CD4-positive, alpha-beta T cell treated with Interleukin-6 for 4 hours (primary cell): ENCODE measurements around the gene DCBLD2.

Source experiments
- DNase-seq: peaks from one replicate; pipeline ENCODE4 v3.0.0-alpha.2; 2020; ENCODE audit warnings: mixed read lengths

The DCBLD2 gene

DNA sequence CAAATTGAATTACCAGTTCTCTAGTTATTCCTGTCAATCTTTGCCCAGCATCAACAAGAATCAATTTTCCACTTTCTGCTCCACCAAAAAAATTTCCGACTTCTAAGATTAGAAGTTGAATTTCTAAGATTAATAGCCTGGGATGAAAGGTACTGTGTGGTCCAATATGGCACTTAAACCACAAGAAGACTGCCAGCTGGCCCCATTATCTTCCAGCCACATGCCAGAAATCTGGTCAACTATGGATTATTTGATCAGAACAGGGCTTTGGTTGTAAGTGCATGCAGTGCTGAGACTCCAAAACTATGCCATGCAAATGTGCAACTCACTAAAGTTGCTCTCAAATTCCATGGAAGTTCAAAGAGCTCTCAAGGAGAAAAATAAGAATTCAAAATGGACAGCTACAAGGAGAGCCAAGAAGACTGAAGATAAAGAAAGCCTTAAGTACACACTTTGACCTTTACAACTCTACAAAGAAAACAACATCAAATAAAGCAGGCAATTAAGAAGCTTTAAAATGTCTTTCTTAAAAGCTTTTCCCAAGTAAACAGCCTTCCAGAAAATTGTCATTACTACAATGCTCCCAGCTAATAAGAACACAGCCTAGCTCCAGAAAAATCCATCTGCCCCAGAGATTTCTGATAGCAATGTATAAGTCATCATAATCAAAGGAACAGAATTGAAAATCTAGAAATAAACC lies 74.1 kb downstream of the DCBLD2 start:
- DNase-seq: no peak

DNA sequence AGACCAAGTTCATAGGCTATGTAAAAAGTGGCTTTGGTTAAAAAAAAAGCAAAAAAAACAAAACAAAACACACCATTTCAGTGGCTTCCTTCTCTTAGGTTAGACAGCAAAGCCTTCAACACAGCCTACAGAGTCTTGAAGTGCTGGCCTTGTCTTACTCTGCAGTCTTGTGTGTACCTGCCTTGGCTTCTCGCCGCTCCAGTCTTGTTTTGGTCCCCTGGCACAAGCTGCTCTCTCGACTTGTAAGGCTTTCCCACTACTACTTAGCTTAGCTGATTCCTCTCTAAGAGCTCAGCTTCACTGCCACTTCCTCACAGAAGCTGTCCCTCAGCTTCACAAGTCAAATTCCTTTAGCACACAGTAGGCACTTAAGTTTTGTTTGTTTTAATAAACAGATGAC lies 75.4 kb downstream of the DCBLD2 start:
- DNase-seq: no peak

DNA sequence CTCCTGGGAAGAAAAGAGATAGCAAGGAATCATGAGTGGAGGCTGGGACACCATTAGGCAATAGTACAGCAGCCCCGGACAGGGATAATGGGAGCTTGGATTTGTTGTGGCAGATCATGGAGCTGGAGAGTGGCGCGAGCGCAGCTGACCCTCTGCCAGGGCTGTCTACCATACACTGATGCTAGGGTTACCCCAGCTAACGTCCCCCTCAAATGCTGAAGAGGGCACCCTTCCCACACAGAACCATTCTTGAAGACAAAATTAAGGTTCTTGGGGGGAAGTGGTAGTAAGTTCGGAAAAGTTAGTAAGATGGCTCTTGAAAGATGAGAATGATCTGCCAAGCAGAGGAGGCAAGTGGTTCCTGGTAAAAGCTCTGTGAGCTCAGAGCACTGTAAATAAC lies 77.2 kb downstream of the DCBLD2 start:
- no peak for DNase-seq

DNA sequence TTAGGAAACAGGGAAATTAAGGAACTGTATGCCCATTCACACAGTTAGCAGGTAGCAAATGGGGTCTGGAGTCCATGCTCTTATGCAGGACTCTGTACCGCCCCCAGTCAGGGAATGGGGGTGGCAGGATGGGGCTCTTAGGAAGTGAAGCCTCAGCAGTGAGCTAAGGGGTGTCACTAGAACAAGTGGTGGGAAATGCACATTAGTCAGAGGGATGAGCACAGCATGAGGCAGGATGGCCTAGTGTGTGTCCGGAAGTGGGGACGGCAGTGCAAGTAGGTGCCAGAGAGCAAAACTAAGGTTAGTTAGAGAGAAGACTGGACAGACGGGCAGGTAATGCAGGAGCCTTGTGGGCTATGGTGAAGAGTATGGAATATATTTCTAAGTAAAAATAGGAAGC lies 77.7 kb downstream of the DCBLD2 start:
- no peak for DNase-seq

DNA sequence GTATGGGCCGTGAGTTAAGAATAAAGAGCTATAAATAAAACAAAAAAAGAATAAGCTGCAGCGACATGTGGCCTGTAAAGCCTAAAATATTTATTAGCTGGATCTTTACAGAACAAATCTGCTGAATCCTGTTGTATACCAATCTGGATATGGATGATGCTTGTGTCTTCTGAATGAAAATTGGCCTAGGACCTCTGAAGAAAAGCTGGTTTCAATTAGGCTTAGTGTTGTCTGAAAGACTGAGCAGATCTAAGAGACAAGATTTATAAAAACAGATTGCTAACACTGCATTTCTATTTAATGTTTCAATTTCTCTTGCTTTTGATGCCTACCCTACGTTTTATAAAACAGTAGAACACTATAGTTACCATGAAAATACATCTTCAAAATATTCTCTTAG lies 80.4 kb downstream of the DCBLD2 start:
- DNase-seq: no peak

DNA sequence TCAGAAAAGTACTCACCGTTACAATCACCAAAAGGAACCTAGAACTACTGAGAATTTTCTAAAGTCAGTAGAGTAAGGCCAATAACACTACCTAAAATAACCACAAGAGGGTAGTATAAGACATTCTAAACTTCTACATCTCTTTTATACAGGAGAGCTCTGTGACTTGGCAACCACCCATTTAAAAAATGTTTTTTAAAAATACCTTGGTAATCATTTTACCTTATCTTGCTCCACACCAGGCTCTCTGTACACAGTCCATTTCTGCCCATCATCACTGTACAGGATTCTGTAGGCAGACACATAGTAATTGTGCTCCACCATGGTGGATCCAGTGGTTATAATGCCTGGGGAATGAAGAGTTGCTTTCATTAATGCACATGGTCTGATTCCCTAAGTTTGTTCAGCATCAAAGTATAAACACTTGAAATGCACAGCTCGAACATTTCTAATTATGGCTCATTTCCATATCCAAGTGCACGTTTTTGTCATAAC lies 83.9 kb downstream of the DCBLD2 start:
- DNase-seq: no peak

DNA sequence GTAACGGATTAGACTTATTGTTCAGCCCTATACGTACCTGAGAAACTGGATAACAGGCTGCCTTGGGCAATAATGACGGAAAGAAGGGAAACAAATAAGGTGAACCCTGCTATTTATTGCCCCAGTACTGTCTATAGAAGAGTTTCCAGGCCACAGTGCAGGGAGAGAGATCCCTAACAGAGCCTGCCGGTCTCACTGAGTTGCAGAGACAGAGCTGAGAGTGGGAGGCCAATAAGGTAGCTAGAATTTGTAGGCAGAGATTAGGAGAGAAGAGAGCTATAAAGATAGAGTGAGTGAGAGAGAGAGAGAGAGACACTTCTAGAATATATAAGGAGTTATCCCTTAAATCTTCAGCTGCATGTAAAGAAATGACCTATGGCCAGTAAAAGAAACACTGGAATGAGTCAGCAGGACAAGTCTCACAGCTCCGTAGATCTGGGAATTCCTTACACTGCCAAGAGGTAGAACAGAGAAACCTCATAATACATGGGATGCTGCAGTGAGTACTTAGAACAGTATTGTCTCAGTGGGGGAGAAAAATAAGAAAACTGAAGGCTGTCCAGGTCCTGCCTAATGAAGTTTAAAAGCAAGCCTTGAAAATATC lies 86.6 kb downstream of the DCBLD2 start:
- no peak for DNase-seq

DNA sequence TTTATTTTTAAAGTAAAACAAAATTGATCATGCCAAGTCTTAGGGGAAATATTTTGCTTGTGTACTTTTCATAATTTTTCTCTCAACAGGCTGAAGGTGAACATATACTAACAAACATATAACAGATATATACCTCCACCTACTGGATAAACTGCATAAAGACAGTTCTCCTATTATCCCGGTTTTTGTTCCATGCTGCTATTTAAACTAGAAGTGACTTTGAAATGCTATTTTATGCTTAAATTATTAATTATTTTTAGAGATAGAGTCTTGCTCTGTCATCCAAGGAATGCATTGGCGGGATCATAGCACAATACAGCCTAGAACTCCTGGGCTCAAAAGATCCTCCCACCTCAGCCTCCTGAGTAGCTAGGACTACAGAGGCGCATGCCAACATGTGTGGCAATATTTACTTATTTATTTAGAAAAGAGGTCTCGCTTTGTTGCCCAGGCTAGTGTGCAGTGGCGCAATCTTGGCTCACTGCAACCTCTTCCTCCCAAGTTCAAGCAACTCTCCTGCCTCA lies 88.6 kb downstream of the DCBLD2 start:
- no peak for DNase-seq

DNA sequence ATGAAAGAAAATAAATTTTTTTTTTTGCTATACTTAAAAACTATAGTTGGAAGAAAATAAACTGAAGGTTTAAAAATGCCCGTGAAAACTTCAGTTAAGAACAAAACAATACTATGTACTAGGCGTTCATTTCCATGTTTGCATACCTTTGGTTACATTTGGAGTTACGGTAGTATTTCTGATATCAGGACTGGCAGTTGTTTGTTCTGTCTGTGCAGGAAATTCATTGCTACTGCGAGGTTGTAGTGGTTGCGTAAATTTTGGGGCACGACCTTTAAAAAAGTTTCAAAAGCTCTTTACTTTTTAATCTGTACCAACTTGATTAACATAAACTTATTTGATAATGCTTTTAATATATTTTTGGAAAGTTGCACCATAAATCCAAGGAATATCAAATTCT lies 90.4 kb downstream of the DCBLD2 start:
- no peak for DNase-seq

DNA sequence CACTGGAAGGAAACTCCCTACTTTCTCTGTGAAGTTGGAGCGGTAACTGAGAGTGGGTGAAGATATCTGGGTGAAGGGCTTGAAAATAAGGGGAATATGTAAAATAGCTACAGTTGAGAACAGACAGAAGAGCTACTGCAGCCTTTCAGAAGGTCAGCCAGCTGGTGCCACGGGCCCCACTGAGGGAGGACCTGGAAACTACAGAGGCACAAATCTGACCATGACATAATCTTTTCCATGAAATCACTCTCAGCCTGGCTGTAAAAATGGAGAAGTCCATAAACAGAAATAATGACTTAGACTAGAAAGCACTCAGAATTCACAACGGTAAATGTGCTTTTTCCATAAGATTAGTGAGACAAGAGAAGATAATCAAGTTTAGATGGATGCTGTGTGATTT lies 91.9 kb downstream of the DCBLD2 start:
- DNase-seq: no peak

DNA sequence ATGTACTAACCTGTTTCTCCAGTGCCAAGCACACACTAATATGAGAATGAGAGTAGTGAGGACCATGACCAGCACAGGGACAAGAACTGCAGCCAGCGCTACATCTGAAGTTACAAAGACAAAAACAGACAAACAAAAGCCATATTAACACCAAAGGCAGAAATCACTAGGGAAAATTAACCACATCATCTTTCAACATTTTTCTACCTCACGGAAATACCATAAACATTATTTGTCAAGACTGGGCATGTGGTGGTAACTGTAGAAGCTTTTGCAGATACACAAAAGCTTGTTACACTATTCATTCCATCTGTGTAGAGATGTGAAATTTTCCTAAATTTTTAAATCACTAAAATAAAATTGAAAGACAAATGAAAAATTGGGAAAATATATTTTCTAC lies 93.4 kb downstream of the DCBLD2 start:
- no peak for DNase-seq

DNA sequence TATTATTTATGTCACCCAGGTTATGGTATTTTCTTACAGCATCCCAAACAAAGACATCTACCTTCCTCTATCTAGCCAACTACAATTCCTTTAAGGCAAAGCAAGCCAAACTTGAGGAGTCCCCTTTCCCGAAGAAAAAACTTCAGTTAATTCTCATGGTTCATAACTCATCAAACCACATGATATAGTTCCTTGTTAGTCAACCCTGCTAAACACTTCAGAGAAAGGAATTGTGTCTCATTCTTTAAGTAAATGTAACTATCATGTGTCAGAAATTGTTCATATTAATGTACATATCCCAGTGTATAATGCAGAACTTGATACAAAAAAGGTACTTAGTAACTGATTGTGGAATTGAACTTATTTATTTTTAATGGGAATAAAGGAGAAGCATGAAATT lies 93.9 kb downstream of the DCBLD2 start:
- DNase-seq: no peak

DNA sequence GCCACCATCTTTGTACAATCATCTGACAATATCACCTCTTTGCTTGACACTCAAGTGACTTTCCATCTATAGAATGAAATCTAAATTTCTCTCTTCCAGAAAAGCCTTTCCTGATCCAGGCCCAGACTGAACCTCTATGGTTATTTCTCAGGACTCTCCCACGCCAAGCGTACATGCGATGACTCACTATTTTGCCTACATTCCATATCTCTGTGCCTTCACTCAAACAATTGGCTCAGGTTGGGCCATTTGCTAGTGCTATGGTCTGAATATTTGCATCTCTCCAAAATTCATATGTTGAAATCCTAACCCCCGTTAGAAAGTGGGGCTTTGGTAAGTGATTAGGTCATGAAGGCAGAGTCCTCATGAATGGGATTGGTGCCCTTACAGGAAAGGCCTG lies 94.5 kb downstream of the DCBLD2 start:
- no peak for DNase-seq

DNA sequence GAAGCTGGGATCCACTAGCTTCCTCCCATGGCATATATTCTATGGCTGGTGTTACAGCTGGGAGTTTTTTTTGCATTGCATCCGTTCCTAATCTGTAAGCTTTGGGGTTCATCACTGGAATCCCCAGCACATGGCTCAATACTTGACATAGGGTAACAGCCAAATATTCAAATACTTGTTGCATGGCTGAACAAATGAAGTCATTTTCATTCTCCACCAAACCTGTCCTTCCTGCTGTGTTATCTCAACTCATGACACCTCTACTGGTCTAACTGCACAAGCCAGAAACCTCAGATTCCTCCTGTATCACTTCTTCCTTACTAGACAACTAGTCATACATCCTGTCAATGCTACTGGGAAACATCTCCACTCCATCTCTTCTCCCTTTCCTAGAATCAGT lies 95.0 kb downstream of the DCBLD2 start:
- DNase-seq: no peak

DNA sequence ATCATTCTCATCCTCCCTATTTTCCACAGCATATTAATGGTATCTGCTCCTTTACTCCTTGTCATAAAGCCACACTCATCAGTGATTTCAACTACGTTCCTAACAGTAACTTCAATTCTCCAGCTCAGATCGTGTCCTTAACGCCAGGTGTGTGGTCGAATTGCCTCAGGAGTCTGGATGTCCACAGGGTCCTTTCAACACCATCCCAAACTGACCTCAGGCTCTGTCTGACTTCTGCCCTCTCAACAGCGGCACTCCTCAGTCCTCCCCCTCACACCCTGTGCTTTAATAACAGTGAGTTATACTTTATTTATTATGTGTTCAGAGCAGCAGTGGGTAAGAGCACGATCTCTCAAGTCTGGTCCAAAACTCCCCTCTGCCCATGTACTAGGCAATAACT lies 95.9 kb downstream of the DCBLD2 start:
- DNase-seq: no peak

DNA sequence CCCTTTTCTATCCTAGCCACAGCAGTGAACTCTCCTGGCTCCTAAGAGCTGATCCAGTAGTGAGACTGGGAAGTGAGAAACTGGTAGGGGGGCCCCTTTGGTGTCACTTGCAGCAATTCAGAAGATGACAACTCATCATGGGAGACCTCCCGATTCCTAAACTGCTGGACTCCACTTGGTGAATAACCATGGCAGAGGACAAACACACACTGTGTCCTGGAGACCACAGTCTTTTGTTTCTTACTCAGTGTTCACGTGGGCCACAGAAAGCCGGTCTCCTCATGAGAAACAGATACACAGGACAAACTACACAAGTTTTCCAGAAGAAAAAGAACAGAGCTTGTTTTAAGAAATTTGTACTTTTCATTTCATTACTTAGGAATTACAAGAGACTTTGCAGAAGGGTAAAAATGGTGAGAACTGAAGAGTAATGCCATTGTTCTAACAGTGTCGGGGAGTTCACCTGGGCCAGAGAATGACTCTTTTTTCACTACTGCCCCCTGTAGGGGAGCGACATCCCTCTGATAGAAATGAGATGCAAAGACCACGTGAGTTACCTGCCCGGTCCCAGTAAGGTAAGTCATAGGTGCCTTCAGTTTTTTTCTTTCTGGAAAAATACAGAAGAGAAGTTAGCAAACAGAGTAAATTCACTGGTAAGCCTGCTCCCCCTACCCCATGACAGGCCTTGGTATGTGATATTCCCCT lies 100.3 kb downstream of the DCBLD2 start:
- DNase-seq: no peak

DNA sequence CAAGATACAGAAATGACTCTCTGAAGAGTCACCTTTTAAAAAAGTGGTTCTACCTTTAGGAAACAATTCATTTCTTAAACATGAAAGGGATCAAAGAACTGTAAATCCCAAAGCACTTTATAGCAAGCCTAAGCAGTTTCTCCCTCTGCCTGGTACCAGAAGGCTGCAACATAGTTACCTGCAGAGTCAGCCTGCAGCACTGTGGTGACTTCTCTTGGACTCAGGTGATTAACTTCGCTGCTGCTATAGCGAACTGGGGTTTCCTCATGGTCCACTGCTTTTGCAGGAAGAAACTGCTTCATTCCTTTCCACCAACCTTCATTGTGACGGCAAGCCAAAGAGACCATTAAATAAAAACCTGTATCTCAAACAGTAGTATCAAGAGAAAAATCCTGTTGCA lies 101.1 kb downstream of the DCBLD2 start:
- DNase-seq: no peak

DNA sequence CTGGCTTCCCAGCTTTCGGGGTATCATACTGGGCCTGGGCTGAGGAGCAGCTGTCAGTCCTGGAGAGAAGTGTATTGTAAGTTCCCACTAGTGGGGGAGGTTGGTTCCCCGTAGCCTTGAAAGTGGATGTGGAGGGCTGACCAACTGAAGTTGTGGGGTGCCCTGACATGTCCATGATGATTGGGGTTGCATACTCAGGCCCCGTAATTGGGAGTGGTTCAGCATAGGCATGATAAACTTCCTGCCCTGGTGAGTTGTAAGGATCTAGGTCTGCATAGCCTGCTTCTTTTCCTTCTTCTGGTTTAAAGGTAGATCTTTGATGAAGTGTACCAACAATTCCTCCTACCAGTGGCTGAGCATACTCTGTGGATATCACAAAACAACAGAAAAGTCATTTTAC lies 102.0 kb downstream of the DCBLD2 start:
- no peak for DNase-seq

DNA sequence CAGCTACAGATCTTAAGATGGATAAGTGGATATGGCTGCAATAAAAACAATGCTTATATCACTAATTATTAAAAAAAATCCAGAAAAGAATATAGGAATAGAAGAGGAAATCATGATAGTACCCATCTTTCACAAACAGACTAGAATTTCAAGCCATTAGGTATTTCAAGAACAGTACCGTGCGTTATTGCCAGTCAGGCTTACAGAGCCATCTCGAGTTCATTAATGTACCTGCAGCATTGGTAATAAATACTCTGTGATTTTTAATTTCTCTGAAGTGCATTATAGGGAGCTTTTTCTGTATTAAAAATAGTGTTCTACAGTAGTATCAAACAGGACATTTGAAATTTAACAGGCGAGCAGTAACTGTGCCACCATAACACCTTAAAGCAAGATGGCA lies 102.7 kb downstream of the DCBLD2 start:
- DNase-seq: no peak

DNA sequence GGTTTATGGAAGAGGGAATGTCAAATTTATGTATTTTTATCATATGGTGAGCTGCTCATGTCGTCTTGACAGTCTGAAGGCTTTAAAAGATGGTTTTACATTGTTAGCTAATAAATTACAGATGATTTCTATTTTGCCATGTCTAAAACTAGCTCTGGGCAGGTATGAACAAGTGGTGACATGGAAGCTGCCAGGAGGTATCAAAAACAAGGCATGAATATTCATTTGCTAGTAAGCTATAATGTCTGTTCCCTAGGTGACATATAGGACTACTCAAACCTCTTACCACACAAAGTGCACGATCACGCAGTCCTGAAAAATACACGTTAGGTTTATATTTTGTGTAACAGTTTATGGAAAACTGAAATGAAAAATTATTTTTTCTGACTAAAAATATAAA lies 103.6 kb downstream of the DCBLD2 start:
- no peak for DNase-seq

DNA sequence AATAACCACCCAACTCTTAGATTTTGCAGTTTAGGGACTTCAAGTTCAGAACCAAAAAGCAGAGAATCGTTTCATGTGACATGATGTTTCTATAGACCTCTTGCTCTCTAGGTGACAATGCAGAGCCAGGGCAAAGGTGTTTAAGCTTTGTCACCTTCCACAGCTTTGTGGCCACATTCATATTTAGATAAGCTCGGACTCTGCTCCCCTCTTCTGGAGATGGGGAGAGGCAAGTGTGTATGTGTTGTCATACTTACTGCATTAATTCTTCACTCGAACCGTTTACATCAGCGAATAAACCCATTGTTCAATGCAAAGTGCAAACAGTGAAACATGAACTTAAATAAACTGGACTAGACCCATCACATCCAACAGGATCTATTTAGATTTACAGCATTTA lies 105.2 kb downstream of the DCBLD2 start:
- no peak for DNase-seq

DNA sequence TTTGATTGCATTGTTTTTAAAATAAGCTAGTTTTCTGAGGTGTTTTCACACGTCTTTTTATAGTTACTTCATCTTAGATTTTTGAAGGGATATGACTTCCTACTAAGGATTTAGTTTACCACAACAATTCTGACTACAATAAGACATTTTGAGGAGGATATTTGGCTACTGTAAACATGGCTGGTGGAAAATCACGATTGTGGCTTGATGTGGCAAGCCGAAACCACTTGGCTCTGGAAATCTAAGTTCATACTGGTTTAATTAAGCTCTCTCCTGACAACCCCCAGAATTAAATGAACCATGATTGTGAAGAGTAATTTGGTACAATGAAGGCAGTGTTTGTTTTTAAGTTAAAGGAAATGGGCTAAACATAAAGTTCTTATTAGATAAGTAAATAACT lies 107.5 kb downstream of the DCBLD2 start:
- no peak for DNase-seq

DNA sequence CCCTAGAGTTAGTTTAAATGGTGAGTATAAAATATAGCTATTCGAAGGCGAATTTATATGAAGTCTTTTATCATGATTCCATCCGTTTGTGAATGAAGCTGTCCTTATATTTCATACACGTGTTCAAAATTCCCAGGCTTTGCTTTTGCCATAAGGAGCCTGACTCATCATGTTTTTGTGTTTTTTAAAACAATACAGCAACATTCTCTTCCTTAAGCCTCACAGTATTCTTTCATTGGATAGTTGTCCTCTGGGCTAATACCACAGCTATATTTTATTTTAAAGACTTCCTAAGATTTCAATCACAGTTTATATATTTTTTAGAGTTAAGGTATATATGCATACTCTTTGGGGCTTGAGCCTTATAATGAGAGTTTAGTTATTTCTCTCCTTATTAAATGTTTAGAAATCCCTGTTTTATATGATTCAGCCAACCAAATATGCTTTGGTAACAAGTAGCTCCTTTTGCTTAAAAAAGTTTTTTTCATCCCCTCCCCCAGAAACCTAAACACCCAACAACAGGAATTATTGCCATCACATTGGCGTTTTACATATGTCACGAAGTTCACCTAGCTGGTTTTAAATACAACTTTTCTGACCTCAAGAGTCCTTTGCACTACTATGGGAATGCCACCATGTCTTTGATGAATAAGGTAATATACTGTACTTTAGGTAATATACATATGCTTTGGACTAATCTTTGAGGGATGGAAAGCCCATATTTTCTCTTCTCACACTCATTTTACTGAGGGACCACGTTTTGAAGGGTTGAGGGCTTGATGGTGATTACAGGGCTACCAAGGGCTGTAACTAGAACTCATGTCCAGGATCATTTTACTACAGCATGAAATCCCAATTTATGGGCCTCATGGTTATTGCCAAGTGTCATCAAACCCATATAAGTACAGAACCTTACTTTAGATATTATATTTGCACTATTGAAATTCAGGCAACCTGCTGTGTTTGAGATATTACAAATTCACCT lies 109.9 kb downstream of the DCBLD2 start:
- DNase-seq: no peak
